Measurements from ENCODE around the gene THADA. TPM values are rescaled to one million over a fixed set of nuclear protein-coding genes. Genes with fewer than 3 reads are reported as not detected.

The THADA gene
- total RNA-seq, 4 donors from 2014 or later = 32.5 to 41.6 (median 39.0) TPM

GRCh38 chr2:43593254-43593653 lies 2.6 kb downstream of the THADA start:
- ATAC-seq (ENCODE audit: low FRiP score) (no peak), DNase-seq (ENCODE audit: low spot score) (no peak)
- TF ChIP-seq CTCF (IDR thresholded peaks at IDR 0.05) = no peak

GRCh38 chr2:43592443-43592842 lies 3.4 kb downstream of the THADA start:
- no peak for TF ChIP-seq CTCF (IDR thresholded peaks at IDR 0.05)
- ATAC-seq (ENCODE audit: low FRiP score) (no peak), DNase-seq (ENCODE audit: low spot score) (no peak)

- no peak for TF ChIP-seq CTCF (IDR thresholded peaks at IDR 0.05)
- ATAC-seq (ENCODE audit: low FRiP score) = no peak
These were observed 10.1 kb downstream of the THADA start for GRCh38 chr2:43585708-43586107.

GRCh38 chr2:43579275-43579981 lies 16.4 kb downstream of the THADA start:
- ATAC-seq (ENCODE audit: low FRiP score) (no peak), DNase-seq (ENCODE audit: low spot score) (no peak)
- TF ChIP-seq CTCF (IDR thresholded peaks at IDR 0.05) = no peak

More at GRCh38 chr2:43585708-43586107, 10.1 kb downstream of the THADA start:
- DNase-seq (ENCODE audit: low spot score) = no peak

GRCh38 chr2:43576981-43577892 lies 18.6 kb downstream of the THADA start:
- DNase-seq (ENCODE audit: low spot score) (no peak), ATAC-seq (ENCODE audit: low FRiP score) (peak; percentile 71)
- TF ChIP-seq CTCF (IDR thresholded peaks at IDR 0.05) = no peak

GRCh38 chr2:43572244-43572643 lies 23.6 kb downstream of the THADA start:
- no peak for TF ChIP-seq CTCF (IDR thresholded peaks at IDR 0.05)
- DNase-seq (ENCODE audit: low spot score) = no peak
- no peak for ATAC-seq (ENCODE audit: low FRiP score)

Measured in omental fat pad (tissue), 4 donors.